ENCODE data around the gene FBH1. TPM values are rescaled to one million over a fixed set of nuclear protein-coding genes. Genes with fewer than 3 reads are reported as not detected.

The FBH1 gene
- total RNA-seq, 1 experiment from 2014 or later = 61.9 TPM

GRCh38 chr10:5946786-5947185, 56.7 kb downstream of the FBH1 start:
- Histone ChIP-seq H3K9me2 (replicated peaks; ENCODE audit: insufficient read depth, low read length) (no peaks in the 10 kb centered on the region), H4K20me1 (ENCODE audit: insufficient read depth, low read depth, low read length) (no peaks in the 10 kb centered on the region), H3K4me1 (ENCODE audit: low read length) (no peaks in the 10 kb centered on the region), H3K27ac (ENCODE audit: low read length) (no peak overlapping the region), H3K9ac (ENCODE audit: low read length) (no peak overlapping the region), H3K9me3 (ENCODE audit: low read length) (no peaks in the 10 kb centered on the region), H3K4me3 (ENCODE audit: low read length) (no peak overlapping the region), H3K79me2 (ENCODE audit: low read length) (no peaks in the 10 kb centered on the region), H3K4me2 (ENCODE audit: low read depth, low read length, poor library complexity, severe bottlenecking) (no peak overlapping the region), H3K36me3 (ENCODE audit: insufficient read depth, low read length) (no peaks in the 10 kb centered on the region), H3K27me3 (ENCODE audit: low read length) (no peaks in the 10 kb centered on the region), H2AFZ (ENCODE audit: low read length) (no peak overlapping the region)
- no peak for DNase-seq

GRCh38 chr10:5947471-5948207, 57.6 kb downstream of the FBH1 start:
- no peaks in the 10 kb centered on the region for H3K9me3 ChIP-seq (ENCODE audit: low read length)
- DNase-seq = no peak
- no peaks in the 10 kb centered on the region for H3K79me2 ChIP-seq (ENCODE audit: low read length)
- H3K27ac ChIP-seq (ENCODE audit: low read length) = no peak overlapping the region
- no peak overlapping the region for H3K9ac ChIP-seq (ENCODE audit: low read length)
- H3K4me2 ChIP-seq (ENCODE audit: low read depth, low read length, poor library complexity, severe bottlenecking) = no peak overlapping the region
- no peaks in the 10 kb centered on the region for H3K4me1 ChIP-seq (ENCODE audit: low read length)
- no peaks in the 10 kb centered on the region for H3K27me3 ChIP-seq (ENCODE audit: low read length)
- H2AFZ ChIP-seq (ENCODE audit: low read length) = no peak overlapping the region
- no peak overlapping the region for H3K4me3 ChIP-seq (ENCODE audit: low read length)
- no peaks in the 10 kb centered on the region for H4K20me1 ChIP-seq (ENCODE audit: insufficient read depth, low read depth, low read length)
- H3K9me2 ChIP-seq (replicated peaks; ENCODE audit: insufficient read depth, low read length) = no peaks in the 10 kb centered on the region
- no peaks in the 10 kb centered on the region for H3K36me3 ChIP-seq (ENCODE audit: insufficient read depth, low read length)

DNA sequence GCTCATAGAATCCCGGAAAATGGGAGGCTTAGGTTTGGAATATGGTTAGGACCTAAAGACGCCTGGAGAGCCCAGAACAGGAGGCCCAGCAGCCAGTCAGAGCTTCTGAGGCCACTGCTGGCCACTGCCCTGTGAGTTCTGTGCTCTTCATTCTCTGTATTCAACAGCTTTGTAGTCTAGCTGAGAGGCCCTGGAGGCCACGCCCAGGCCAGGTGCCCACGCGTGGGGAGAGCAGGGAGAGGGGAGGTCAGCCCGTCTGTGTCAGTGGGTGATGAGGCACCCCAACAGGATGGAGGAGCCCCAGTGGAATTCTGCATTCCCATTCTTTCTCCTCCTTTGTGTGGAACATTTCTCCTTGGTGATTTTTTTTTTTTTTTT, 58.2 kb downstream of the FBH1 start:
- Histone ChIP-seq H2AFZ (ENCODE audit: low read length) (no peak overlapping the region), H3K4me1 (ENCODE audit: low read length) (no peaks in the 10 kb centered on the region), H3K9me2 (replicated peaks; ENCODE audit: insufficient read depth, low read length) (no peaks in the 10 kb centered on the region), H3K9me3 (ENCODE audit: low read length) (no peaks in the 10 kb centered on the region), H3K36me3 (ENCODE audit: insufficient read depth, low read length) (no peaks in the 10 kb centered on the region), H3K9ac (ENCODE audit: low read length) (no peak overlapping the region), H3K4me3 (ENCODE audit: low read length) (no peak overlapping the region), H4K20me1 (ENCODE audit: insufficient read depth, low read depth, low read length) (no peaks in the 10 kb centered on the region), H3K27me3 (ENCODE audit: low read length) (no peaks in the 10 kb centered on the region), H3K4me2 (ENCODE audit: low read depth, low read length, poor library complexity, severe bottlenecking) (no peak overlapping the region), H3K27ac (ENCODE audit: low read length) (no peak overlapping the region), H3K79me2 (ENCODE audit: low read length) (no peaks in the 10 kb centered on the region)
- DNase-seq = no peak

- no peaks in the 10 kb centered on the region for H3K36me3 ChIP-seq (ENCODE audit: insufficient read depth, low read length)
- H3K79me2 ChIP-seq (ENCODE audit: low read length) = no peaks in the 10 kb centered on the region
- H3K4me2 ChIP-seq (ENCODE audit: low read depth, low read length, poor library complexity, severe bottlenecking) = no peak overlapping the region
- no peaks in the 10 kb centered on the region for H3K27me3 ChIP-seq (ENCODE audit: low read length)
- no peak overlapping the region for H3K9ac ChIP-seq (ENCODE audit: low read length)
- H3K9me3 ChIP-seq (ENCODE audit: low read length) = no peaks in the 10 kb centered on the region
- no peaks in the 10 kb centered on the region for H3K4me1 ChIP-seq (ENCODE audit: low read length)
- no peak overlapping the region for H3K27ac ChIP-seq (ENCODE audit: low read length)
- no peaks in the 10 kb centered on the region for H3K9me2 ChIP-seq (replicated peaks; ENCODE audit: insufficient read depth, low read length)
- DNase-seq = peak; percentile 47
- H4K20me1 ChIP-seq (ENCODE audit: insufficient read depth, low read depth, low read length) = no peaks in the 10 kb centered on the region
- H3K4me3 ChIP-seq (ENCODE audit: low read length) = no peak overlapping the region
- no peak overlapping the region for H2AFZ ChIP-seq (ENCODE audit: low read length)
Observed at GRCh38 chr10:5949009-5949759, 59.1 kb downstream of the FBH1 start.

DNA sequence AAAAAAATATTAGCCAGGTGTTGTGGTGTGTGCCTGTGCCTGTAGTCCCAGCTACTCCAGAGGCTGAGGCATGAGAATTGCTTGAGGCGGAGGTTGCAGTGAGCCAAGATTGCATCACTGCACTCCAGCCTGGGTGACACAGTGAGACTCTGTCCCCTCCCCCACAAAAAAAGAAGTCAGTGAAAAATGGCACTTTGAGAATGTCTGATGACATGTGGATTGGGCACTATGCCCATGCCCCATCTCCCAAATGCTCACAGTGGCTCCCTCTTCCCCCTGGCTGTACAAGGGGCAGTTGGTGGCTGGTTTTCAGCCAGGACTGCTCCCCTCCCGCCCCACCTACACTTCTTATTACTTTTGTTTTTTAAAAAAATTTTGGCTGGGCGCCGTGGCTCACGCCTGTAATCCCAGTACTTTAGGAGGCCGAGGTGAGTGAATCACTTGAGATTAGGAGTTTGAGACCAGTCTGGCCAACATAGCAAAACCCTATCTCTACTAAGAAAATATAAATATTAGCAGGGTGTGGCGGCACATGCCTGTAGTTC, 61.2 kb downstream of the FBH1 start:
- Histone ChIP-seq H2AFZ (ENCODE audit: low read length) (no peak overlapping the region), H3K4me2 (ENCODE audit: low read depth, low read length, poor library complexity, severe bottlenecking) (no peak overlapping the region), H3K36me3 (ENCODE audit: insufficient read depth, low read length) (no peaks in the 10 kb centered on the region), H3K4me1 (ENCODE audit: low read length) (no peaks in the 10 kb centered on the region), H3K9me3 (ENCODE audit: low read length) (no peaks in the 10 kb centered on the region), H4K20me1 (ENCODE audit: insufficient read depth, low read depth, low read length) (no peaks in the 10 kb centered on the region), H3K79me2 (ENCODE audit: low read length) (no peaks in the 10 kb centered on the region), H3K27ac (ENCODE audit: low read length) (no peak overlapping the region), H3K4me3 (ENCODE audit: low read length) (no peak overlapping the region), H3K9ac (ENCODE audit: low read length) (no peak overlapping the region), H3K9me2 (replicated peaks; ENCODE audit: insufficient read depth, low read length) (no peaks in the 10 kb centered on the region), H3K27me3 (ENCODE audit: low read length) (no peaks in the 10 kb centered on the region)
- no peak for DNase-seq

DNA sequence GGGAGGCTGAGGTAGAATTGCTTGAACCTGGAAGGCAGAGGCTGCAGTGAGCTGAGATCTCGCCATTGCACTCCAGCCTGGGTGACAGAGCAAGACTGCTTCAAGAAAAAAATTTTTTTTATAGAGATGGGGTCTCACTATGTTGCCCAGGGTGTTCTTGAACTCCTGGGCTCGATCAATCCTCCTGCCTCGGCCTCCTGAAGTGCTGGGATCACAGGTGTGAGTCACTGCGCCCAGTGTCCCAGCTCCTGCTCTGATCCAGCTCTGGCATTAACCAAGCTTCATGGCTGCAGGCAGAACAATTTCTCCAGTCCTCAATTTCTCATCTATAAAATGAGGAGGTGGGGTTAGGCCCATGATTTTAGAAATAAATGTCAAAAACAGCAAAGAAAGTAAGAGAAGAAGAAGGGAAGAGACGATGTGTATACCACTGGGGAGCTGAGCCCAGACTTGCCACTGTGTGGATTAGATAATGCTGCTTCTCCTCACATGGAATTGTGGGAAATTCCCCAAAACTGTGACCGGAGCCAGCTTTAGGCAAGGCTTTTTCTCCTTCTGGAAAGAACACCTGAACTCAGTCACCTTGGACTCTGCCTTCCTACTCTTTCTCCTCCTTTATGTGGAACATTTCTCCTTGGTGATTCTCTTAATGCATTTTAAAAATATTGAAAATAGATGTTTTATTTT, 61.8 kb downstream of the FBH1 start:
- no peak overlapping the region for H3K4me3 ChIP-seq (ENCODE audit: low read length)
- H3K79me2 ChIP-seq (ENCODE audit: low read length) = no peaks in the 10 kb centered on the region
- H3K4me1 ChIP-seq (ENCODE audit: low read length) = no peaks in the 10 kb centered on the region
- H3K9me2 ChIP-seq (replicated peaks; ENCODE audit: insufficient read depth, low read length) = no peaks in the 10 kb centered on the region
- H2AFZ ChIP-seq (ENCODE audit: low read length) = no peak overlapping the region
- DNase-seq = no peak
- H3K9ac ChIP-seq (ENCODE audit: low read length) = no peak overlapping the region
- H3K27me3 ChIP-seq (ENCODE audit: low read length) = no peaks in the 10 kb centered on the region
- H3K27ac ChIP-seq (ENCODE audit: low read length) = no peak overlapping the region
- no peaks in the 10 kb centered on the region for H3K9me3 ChIP-seq (ENCODE audit: low read length)
- H4K20me1 ChIP-seq (ENCODE audit: insufficient read depth, low read depth, low read length) = no peaks in the 10 kb centered on the region
- no peaks in the 10 kb centered on the region for H3K36me3 ChIP-seq (ENCODE audit: insufficient read depth, low read length)
- H3K4me2 ChIP-seq (ENCODE audit: low read depth, low read length, poor library complexity, severe bottlenecking) = no peak overlapping the region

DNA sequence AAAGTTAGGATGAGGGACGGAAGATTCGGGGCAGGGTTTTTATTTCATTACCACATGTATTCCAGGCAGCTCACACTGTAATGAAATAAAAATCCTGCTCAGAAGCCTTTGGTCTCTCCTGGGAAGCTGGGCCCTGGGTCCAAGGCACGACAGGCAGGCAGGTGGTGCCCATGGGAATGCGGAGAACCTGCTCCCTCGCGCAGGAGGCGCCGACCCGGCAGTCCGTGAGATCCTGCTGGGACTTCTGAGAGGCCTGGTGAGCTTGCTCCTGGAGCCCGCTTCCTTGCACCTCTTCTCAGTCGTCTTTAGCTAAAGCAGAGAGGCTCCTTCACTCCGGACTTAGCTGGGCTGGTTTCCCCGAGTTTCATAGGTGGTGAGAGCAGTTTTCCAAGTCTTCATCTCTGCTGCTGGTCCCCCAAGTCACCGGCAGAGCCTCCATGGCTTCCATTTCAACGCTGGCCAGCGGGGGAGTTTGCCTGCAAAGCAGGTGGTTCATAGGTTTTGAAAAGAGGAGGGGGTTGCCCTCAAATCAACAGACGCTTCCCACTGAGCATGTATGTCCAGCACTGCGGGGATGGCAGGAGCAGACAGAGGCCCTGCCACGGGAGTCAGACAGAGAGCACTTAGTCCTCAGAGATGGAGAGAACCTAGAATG, 62.8 kb downstream of the FBH1 start:
- Histone ChIP-seq H3K4me1 (ENCODE audit: low read length) (no peaks in the 10 kb centered on the region), H3K36me3 (ENCODE audit: insufficient read depth, low read length) (no peaks in the 10 kb centered on the region), H3K9me2 (replicated peaks; ENCODE audit: insufficient read depth, low read length) (no peaks in the 10 kb centered on the region), H3K9me3 (ENCODE audit: low read length) (no peaks in the 10 kb centered on the region), H3K4me2 (ENCODE audit: low read depth, low read length, poor library complexity, severe bottlenecking) (no peak overlapping the region), H3K79me2 (ENCODE audit: low read length) (no peaks in the 10 kb centered on the region), H3K27ac (ENCODE audit: low read length) (no peak overlapping the region), H3K27me3 (ENCODE audit: low read length) (no peaks in the 10 kb centered on the region), H4K20me1 (ENCODE audit: insufficient read depth, low read depth, low read length) (no peaks in the 10 kb centered on the region), H3K9ac (ENCODE audit: low read length) (no peak overlapping the region), H3K4me3 (ENCODE audit: low read length) (no peak overlapping the region), H2AFZ (ENCODE audit: low read length) (no peak overlapping the region)
- DNase-seq = no peak

DNA sequence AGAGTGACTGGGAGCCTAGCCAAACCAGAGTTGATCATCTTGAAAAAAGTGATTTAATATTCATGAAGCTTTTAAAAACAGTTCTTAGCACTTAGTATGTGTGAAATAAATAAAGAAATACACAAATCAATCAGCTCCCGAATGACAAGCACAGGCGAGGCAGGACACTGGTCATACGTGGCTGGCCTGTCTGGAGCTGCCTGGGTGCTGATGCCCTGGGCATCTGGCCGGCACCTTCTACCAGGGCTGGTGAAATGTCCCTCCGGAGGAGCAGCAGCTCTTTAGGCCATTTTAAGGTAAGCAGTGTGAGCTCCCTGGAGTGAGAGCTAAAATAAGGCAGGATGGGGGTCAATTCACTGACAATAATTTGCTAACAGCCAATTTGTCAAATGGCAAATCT, 63.6 kb downstream of the FBH1 start:
- Histone ChIP-seq H3K79me2 (ENCODE audit: low read length) (no peaks in the 10 kb centered on the region), H3K27ac (ENCODE audit: low read length) (no peak overlapping the region), H4K20me1 (ENCODE audit: insufficient read depth, low read depth, low read length) (no peaks in the 10 kb centered on the region), H3K4me1 (ENCODE audit: low read length) (no peaks in the 10 kb centered on the region), H3K9me3 (ENCODE audit: low read length) (no peaks in the 10 kb centered on the region), H3K4me2 (ENCODE audit: low read depth, low read length, poor library complexity, severe bottlenecking) (no peak overlapping the region), H3K36me3 (ENCODE audit: insufficient read depth, low read length) (no peaks in the 10 kb centered on the region), H3K9me2 (replicated peaks; ENCODE audit: insufficient read depth, low read length) (no peaks in the 10 kb centered on the region), H2AFZ (ENCODE audit: low read length) (no peak overlapping the region), H3K9ac (ENCODE audit: low read length) (no peak overlapping the region), H3K4me3 (ENCODE audit: low read length) (no peak overlapping the region), H3K27me3 (ENCODE audit: low read length) (no peaks in the 10 kb centered on the region)
- no peak for DNase-seq

Measured in Karpas-422 (cell line).